Measurements from ENCODE around the gene NFASC.

DNA sequence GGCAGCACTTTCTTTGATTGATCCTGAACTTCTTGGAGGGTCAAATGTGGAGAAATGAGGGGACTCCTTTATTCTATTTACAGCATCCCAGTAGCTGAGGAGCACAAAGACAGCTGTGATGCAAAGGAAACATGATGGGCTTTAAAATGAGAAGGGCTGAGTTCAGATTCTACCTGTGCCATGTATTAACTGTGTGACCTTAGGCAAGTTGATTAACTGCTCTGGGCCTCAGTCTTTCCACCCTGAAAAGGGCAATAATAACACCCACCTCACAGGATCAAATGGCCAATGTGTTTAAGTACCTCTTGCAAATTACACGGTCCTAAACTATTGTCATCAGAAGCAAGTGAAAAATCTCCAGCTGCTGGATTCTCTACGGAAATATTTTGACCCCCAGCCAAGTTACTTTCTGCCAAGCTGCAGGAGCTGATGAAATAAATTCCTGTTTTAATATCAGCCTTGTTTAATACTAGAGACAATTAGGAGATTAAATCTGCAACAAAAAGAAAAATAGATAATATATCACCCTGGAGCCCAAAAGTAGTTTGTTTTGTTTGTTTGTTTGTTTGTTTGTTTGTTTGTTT is 197.9 kb downstream of the NFASC start:
- no peak for TF ChIP-seq POLR2A (IDR thresholded peaks at IDR 0.05)
- TF ChIP-seq, protein P1, sequence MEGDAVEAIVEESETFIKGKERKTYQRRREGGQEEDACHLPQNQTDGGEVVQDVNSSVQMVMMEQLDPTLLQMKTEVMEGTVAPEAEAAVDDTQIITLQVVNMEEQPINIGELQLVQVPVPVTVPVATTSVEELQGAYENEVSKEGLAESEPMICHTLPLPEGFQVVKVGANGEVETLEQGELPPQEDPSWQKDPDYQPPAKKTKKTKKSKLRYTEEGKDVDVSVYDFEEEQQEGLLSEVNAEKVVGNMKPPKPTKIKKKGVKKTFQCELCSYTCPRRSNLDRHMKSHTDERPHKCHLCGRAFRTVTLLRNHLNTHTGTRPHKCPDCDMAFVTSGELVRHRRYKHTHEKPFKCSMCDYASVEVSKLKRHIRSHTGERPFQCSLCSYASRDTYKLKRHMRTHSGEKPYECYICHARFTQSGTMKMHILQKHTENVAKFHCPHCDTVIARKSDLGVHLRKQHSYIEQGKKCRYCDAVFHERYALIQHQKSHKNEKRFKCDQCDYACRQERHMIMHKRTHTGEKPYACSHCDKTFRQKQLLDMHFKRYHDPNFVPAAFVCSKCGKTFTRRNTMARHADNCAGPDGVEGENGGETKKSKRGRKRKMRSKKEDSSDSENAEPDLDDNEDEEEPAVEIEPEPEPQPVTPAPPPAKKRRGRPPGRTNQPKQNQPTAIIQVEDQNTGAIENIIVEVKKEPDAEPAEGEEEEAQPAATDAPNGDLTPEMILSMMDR (IDR thresholded peaks at IDR 0.05), result no peak
